ENCODE data around the gene MEGF6. TPM values are rescaled to one million over a fixed set of nuclear protein-coding genes. Genes with fewer than 3 reads are reported as not detected.

MEGF6 gene
- total and polyA plus RNA-seq, 8 donors = 40.6 to 108 (median 51.5) TPM

DNA sequence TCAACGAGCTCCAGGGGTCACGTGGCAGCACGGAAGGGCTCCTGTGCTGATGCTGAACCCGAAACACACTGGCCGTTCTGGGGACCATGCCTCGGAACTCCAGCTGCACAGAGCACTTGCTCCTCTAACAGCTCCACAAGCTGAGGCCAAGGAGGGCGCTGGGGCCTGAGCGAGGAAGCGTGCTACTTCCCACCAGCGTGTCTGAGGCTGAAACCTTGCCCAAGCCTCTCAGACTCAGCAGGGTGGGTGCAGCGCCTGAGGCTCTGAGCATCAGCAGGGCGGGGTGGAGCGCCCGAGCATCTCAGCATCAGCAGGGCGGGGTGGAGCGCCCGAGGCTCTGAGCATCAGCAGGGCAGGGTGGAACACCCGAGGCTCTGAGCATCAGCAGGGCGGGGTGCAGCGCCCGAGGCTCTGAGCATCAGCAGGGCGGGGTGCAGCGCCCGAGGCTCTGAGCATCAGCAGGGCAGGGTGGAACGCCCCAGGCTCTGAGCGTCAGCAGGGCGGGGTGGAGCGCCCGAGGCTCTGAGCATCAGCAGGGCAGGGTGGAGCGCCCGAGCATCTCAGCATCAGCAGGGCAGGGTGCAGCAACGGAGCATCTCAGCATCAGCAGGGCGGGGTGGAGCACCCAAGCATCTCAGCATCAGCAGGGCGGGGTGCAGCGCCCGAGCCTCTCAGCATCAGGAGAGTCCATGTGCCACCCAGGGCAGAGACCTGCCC lies 29.0 kb upstream of the MEGF6 start:
- H3K27me3 ChIP-seq = no peaks in the 10 kb centered on the region
- TF ChIP-seq, protein P1, sequence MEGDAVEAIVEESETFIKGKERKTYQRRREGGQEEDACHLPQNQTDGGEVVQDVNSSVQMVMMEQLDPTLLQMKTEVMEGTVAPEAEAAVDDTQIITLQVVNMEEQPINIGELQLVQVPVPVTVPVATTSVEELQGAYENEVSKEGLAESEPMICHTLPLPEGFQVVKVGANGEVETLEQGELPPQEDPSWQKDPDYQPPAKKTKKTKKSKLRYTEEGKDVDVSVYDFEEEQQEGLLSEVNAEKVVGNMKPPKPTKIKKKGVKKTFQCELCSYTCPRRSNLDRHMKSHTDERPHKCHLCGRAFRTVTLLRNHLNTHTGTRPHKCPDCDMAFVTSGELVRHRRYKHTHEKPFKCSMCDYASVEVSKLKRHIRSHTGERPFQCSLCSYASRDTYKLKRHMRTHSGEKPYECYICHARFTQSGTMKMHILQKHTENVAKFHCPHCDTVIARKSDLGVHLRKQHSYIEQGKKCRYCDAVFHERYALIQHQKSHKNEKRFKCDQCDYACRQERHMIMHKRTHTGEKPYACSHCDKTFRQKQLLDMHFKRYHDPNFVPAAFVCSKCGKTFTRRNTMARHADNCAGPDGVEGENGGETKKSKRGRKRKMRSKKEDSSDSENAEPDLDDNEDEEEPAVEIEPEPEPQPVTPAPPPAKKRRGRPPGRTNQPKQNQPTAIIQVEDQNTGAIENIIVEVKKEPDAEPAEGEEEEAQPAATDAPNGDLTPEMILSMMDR (IDR thresholded peaks at IDR 0.05) = no peak
- intact Hi-C loops (cut with DNase I) = no loop called here
- no peaks in the 10 kb centered on the region for H3K9me3 ChIP-seq
- no peaks in the 10 kb centered on the region for H3K4me1 ChIP-seq
- peaks cover 0 to 92% of the 10 kb centered on the region in 2 donors for H3K36me3 ChIP-seq
- H3K4me3 ChIP-seq = no peak overlapping the region
- H3K27ac ChIP-seq = no peak overlapping the region
- ATAC-seq (no peak), DNase-seq (peak in 1 of 4 donors; percentile 68)

DNA sequence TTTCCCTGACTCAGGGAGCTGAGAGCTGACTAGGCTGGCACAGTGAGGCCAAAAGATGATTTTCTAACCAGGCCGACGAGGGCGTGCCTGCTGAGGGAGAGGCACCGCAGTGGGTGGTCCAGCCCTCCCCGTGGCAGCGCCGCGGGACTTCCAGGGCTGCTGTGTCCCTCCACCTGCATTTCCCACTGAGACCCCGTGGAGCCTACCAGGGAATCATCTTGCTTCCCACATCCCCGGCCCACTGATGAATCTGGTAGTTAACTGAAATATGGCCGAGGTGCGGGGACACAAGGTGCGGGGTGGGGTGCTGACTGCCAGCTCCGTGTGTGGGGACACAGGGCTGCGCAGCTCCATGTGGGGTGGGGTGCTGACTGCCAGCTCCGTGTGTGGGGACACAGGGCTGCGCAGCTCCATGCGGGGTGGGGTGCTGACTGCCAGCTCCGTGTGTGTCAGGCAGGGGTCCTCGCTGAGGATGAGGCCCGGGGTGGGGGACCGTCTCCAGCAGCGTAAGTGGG lies 28.1 kb upstream of the MEGF6 start:
- Histone ChIP-seq H3K9me3 (no peaks in the 10 kb centered on the region), H3K27ac (no peak overlapping the region), H3K4me1 (no peaks in the 10 kb centered on the region), H3K36me3 (peaks cover 0 to 92% of the 10 kb centered on the region in 2 donors), H3K27me3 (no peaks in the 10 kb centered on the region), H3K4me3 (no peak overlapping the region)
- intact Hi-C loops (cut with DNase I) = no loop called here
- TF ChIP-seq, protein P1 (IDR thresholded peaks at IDR 0.05) = no peak
- DNase-seq = peak in 1 of 4 donors; percentile 42
- ATAC-seq = no peak

DNA sequence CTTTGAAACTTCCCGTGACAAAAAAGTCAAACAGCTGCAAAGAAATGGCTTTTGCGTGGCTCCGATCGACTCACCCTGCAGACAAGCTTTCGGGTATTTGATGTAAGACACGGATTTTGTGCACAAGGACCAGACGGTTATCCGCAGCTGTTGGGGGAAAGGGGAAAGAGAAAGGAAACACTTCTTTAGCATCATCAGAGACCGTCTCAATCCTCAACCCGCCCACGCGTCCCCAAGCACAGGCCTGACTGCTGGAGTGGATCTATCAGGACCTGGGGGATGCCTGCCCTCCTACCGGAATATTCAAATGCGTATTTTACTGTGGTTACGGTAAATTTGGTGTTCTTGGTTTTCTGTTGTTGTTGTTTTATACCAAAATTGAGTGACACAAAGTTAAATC lies 27.4 kb upstream of the MEGF6 start:
- peaks cover 0 to 97% of the 10 kb centered on the region in 2 donors for H3K36me3 ChIP-seq

DNA sequence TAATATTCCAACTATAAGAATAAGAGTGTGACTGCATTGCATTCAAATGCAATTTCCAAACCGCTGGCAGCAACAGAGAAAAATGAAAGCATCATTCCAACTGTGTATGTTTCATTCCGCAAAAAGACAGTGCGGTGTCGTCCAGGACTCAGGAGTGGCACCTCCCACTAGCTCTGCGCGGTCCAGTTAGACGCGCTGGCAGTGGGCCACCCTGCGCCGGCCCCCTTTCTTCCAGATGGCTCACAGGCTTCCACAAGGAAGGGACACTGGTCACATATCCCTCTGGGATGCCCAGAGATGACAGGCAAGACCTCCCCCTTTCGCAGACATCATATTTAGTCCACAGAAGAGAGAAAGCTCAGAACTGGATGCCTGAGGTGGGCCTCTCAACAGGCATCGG lies 26.7 kb upstream of the MEGF6 start:
- TF ChIP-seq, protein P1 (IDR thresholded peaks at IDR 0.05) = no peak
- DNase-seq (no peak), ATAC-seq (no peak)
- peaks cover 0 to 99% of the 10 kb centered on the region in 2 donors for H3K36me3 ChIP-seq
- no peak overlapping the region for H3K4me3 ChIP-seq
- no peaks in the 10 kb centered on the region for H3K4me1 ChIP-seq
- no peaks in the 10 kb centered on the region for H3K9me3 ChIP-seq
- intact Hi-C loops (cut with DNase I) = no loop called here
- no peak overlapping the region for H3K27ac ChIP-seq
- no peaks in the 10 kb centered on the region for H3K27me3 ChIP-seq

More for the DNA sequence above, 27.4 kb upstream of the MEGF6 start:
- Histone ChIP-seq H3K27ac (no peak overlapping the region), H3K4me3 (no peak overlapping the region), H3K4me1 (no peaks in the 10 kb centered on the region), H3K9me3 (no peaks in the 10 kb centered on the region), H3K27me3 (no peaks in the 10 kb centered on the region)
- DNase-seq = no peak
- intact Hi-C loops (cut with DNase I) = no loop called here
- TF ChIP-seq, protein P1 (IDR thresholded peaks at IDR 0.05) = no peak
- no peak for ATAC-seq

DNA sequence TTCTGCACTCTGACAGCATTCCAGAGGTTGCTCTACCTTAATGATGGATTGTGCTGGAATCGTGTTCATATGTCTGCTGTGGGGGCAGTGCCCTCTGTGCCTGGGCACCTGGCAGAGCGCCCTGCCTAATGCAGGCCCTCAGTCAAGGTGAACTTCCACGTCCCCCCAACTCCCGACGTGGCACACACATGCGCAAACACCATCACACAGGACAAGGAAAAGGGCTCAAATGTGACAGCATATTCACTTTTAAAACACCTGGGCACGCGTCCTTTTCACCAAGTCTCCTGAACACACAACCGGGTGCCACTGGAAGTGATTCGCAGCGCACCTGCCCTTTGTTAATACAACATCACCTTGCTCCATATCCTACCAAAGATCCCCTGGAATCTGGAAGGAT lies 25.2 kb upstream of the MEGF6 start:
- Histone ChIP-seq H3K4me3 (no peak overlapping the region), H3K27me3 (no peaks in the 10 kb centered on the region), H3K9me3 (no peaks in the 10 kb centered on the region), H3K4me1 (no peaks in the 10 kb centered on the region), H3K27ac (no peak overlapping the region), H3K36me3 (peaks cover 0 to 100% of the 10 kb centered on the region in 2 donors)
- ATAC-seq (no peak), DNase-seq (no peak)
- intact Hi-C loops (cut with DNase I) = no loop called here
- TF ChIP-seq, protein P1 (IDR thresholded peaks at IDR 0.05) = no peak

Measured in left lung (tissue), 10 donors.